GM21717 (cell line): ENCODE results near the gene AEBP1.

ENCODE experiments used
- ATAC-seq: cut with Tn5 transposase; IDR thresholded peaks from one replicate; pipeline ENCODE4 v1.9.1; 2021; ENCODE audit warnings: mild to moderate bottlenecking, moderate library complexity; ENCODE audit not compliant: unreplicated experiment

The AEBP1 gene

GRCh38 chr7:44153948-44154335 is 49.8 kb downstream of the AEBP1 start:
- ATAC-seq = no peak

GRCh38 chr7:44154703-44155102 is 50.6 kb downstream of the AEBP1 start:
- ATAC-seq = no peak

- ATAC-seq = no peak
Observed at GRCh38 chr7:44155191-44156185, 51.3 kb downstream of the AEBP1 start.

GRCh38 chr7:44156453-44157010 is 52.4 kb downstream of the AEBP1 start:
- ATAC-seq = no peak

- no peak for ATAC-seq
Observed at GRCh38 chr7:44157116-44158080, 53.3 kb downstream of the AEBP1 start.

GRCh38 chr7:44158096-44158872 is 54.1 kb downstream of the AEBP1 start:
- no peak for ATAC-seq

GRCh38 chr7:44158873-44159631 is 54.9 kb downstream of the AEBP1 start:
- no peak for ATAC-seq

GRCh38 chr7:44159824-44160630 is 55.9 kb downstream of the AEBP1 start:
- no peak for ATAC-seq

GRCh38 chr7:44161371-44161770 is 57.2 kb downstream of the AEBP1 start:
- ATAC-seq = no peak

- no peak for ATAC-seq
Observed at GRCh38 chr7:44162179-44162578, 58.0 kb downstream of the AEBP1 start.

- no peak for ATAC-seq
Observed at GRCh38 chr7:44162785-44163395, 58.7 kb downstream of the AEBP1 start.

- ATAC-seq = no peak
Observed at GRCh38 chr7:44163591-44163990, 59.4 kb downstream of the AEBP1 start.
